IgD-negative memory B cell (primary cell): ENCODE results near the gene XRCC3. TPM values are rescaled to one million over a fixed set of nuclear protein-coding genes. Genes with fewer than 3 reads are reported as not detected.
"Not testable (repeated sequence)": the region's sequence is repeated elsewhere in the genome, so short reads cannot be mapped to it uniquely, and the experiment has no call there.

Experiments
- H3K27ac Mint-ChIP-seq, 3 donors: one replicate each; pipeline ENCODE4 v1.8.0; 2020 to 2022; ENCODE audit warnings: mild to moderate bottlenecking in 3 of 3, mixed read lengths in 3 of 3, moderate library complexity in 1 of 3
- H3K27me3 Mint-ChIP-seq: one replicate; pipeline ENCODE4 v1.8.0; 2021; ENCODE audit warnings: mixed read lengths
- H3K36me3 Mint-ChIP-seq: one replicate; pipeline ENCODE4 v1.8.0; 2020; ENCODE audit warnings: mild to moderate bottlenecking, mixed read lengths
- H3K4me1 Mint-ChIP-seq, 3 donors: one replicate each; pipeline ENCODE4 v1.8.0; 2020 to 2022; ENCODE audit warnings: mixed read lengths in 3 of 3, mild to moderate bottlenecking in 1 of 3
- H3K4me3 Mint-ChIP-seq, 4 donors: one replicate each; pipeline ENCODE4 v1.8.0; 2020 to 2022; ENCODE audit warnings: mild to moderate bottlenecking in 4 of 4, mixed read lengths in 4 of 4, moderate library complexity in 3 of 4
- H3K9me3 Mint-ChIP-seq, 3 donors: one replicate each; pipeline ENCODE4 v1.8.0; 2020 to 2021; ENCODE audit warnings: mixed read lengths in 3 of 3, mild to moderate bottlenecking in 1 of 3
- polyA plus RNA-seq: library from polyadenylated mRNA; unstranded; fragments of 300-500 nt; fragmentation: Illumina TruSeq; gene quantifications from one replicate; pipeline ENCODE4 v1.2.3, GENCODE V29; 2021

The XRCC3 gene
- polyA plus RNA-seq, 1 donor from 2014 or later: 5.7 TPM

DNA sequence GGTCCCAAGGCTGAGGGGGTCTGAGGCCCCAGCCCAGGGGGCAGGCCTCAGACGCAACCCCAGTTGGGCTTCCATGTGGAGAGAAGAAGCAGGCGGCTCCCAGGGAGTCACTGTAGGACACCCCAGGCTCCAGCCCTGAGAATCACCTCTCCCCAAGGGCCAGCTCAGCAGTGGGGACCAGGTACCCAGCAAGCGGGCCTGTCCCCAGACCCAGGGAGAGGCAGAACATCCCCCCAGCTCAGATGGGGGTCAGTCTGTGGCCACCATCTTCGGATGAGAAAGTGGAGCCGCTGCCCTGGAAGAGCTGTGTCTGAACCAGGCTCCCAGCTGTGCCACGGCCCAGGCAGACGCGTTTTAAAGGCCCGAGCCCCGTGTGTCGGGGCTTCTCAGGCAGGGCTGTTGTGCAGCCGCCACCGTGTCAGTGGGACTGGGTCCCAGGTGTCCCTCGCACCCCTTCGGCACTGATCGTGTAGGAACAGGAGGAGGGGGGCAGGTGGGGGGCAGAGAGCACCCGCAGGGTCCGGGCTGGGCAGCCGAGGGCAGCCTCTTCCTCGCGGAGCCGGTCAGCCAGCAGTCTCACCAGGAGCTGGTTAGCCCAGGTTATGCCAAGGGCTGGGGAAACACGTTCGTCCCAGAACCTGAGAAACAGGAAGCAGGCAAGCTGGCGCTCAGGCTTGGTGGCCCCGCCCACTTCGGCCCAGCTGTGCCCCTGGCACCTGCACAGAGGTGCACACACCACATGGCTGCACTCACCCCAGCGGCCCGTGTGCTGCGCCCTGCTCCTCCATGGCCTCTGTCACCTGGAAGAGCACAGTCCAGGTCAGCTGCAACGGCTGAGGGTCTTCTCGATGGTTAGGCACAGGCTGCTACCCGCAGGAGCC lies 16.6 kb downstream of the XRCC3 start:
- Mint-ChIP-seq H3K36me3 (no peaks in the 10 kb centered on the region), H3K4me1 (peaks cover 22 to 33% (median 30%) of the 10 kb centered on the region in 3 donors), H3K27ac (peak overlapping the region in 1 of 3 donors; percentile 44)

GRCh38 chr14:103697603-103698379 lies 17.5 kb downstream of the XRCC3 start:
- Mint-ChIP-seq H3K4me1 (peaks cover 22 to 30% (median 29%) of the 10 kb centered on the region in 3 donors), H3K27me3 (no peaks in the 10 kb centered on the region), H3K27ac (peak overlapping the region in 1 of 3 donors; percentile 21), H3K36me3 (no peaks in the 10 kb centered on the region), H3K9me3 (no peaks in the 10 kb centered on the region), H3K4me3 (peak overlapping the region in 1 of 4 donors; percentile 5)

More for the DNA sequence above, 16.6 kb downstream of the XRCC3 start:
- Mint-ChIP-seq H3K27me3 (no peaks in the 10 kb centered on the region), H3K4me3 (peak overlapping the region in 2 of 4 donors; percentile 30 to 57), H3K9me3 (no peaks in the 10 kb centered on the region)

GRCh38 chr14:103697206-103697602 lies 18.0 kb downstream of the XRCC3 start:
- no peaks in the 10 kb centered on the region for H3K36me3 Mint-ChIP-seq
- H3K4me3 Mint-ChIP-seq: peak overlapping the region in 1 of 4 donors; percentile 5
- no peaks in the 10 kb centered on the region for H3K9me3 Mint-ChIP-seq
- H3K4me1 Mint-ChIP-seq: peaks cover 23 to 33% (median 27%) of the 10 kb centered on the region in 3 donors
- H3K27ac Mint-ChIP-seq: peak overlapping the region in 1 of 3 donors; percentile 21
- no peaks in the 10 kb centered on the region for H3K27me3 Mint-ChIP-seq

DNA sequence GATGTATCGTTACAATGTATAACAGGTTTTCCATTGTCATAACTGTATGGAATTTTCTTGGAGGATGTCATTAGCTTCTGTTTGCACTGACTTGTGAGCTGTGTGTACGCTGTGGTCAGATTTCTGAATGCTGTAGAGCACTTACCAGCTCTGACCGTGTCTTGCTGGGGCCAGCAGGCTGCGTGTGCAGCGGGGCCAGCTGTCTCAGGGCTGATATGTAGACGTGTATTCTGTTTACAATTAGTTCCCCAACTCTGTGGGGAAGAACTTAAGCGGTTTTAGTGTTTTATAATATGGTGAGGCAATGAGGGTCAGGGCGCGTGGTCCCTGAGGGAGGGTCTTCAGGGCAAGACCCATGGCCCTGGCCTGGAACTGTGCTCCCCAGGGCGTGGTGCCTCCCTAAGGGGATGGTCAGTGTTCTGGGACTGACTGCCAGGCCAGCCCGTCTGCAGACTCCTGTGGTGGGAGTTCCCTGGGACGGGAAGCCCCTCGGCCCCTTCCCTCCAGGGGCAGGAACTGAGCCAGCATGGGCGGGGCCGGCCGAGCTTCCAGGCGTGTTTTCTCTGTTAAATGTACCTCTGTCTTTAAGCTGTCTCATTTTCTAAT lies 18.7 kb downstream of the XRCC3 start:
- H3K27ac Mint-ChIP-seq: peak overlapping the region; percentile 21 to 90 (median 23)
- peak overlapping the region in 2 of 4 donors; percentile 65 to 78 for H3K4me3 Mint-ChIP-seq
- H3K9me3 Mint-ChIP-seq: no peaks in the 10 kb centered on the region
- peaks cover 24 to 36% (median 27%) of the 10 kb centered on the region in 3 donors for H3K4me1 Mint-ChIP-seq
- H3K36me3 Mint-ChIP-seq: no peaks in the 10 kb centered on the region
- no peaks in the 10 kb centered on the region for H3K27me3 Mint-ChIP-seq

GRCh38 chr14:103696070-103696402 lies 19.2 kb downstream of the XRCC3 start:
- H3K27ac Mint-ChIP-seq: peak overlapping the region in 2 of 3 donors; percentile 21 to 90
- H3K27me3 Mint-ChIP-seq: no peaks in the 10 kb centered on the region
- H3K4me1 Mint-ChIP-seq: peaks cover 25 to 34% (median 28%) of the 10 kb centered on the region in 3 donors
- H3K4me3 Mint-ChIP-seq: peak overlapping the region in 2 of 4 donors; percentile 65 to 78
- no peaks in the 10 kb centered on the region for H3K9me3 Mint-ChIP-seq
- H3K36me3 Mint-ChIP-seq: no peaks in the 10 kb centered on the region

DNA sequence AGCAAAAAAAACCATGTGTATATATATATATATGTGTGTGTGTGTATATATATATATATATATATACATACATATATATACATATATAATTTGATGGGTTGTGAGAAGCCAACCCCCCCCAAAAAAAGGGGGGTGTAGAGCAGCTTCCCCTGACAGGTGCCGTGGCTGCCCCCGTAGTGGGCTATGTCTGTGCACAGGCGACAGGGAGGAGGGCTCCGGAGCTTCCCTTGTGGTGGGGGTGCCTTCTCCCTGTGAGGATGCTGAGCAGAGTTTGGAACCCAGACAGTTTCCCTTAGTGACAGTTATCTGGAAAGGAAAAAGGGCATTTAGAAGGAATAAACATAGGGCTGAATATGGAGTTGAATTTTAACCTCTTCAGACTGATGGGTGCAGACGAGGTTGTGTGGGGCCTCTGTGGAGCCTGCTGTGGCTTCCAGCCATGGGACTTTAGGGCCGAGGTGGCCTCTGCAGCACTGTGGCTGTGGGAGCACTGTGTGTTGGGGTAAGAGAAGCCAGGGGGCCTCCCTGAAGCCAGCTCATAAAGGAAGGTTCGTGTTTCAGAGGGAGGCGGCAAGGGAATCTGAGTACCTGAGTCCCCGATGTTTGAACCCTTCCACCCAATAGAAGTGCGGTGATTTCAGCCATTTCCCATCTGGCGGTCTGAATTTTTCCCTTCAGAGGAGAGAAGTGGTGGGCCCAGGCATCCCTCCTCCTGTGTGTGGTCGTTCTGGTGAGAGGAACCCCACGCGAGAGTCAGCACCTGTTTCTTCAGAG lies 19.8 kb downstream of the XRCC3 start:
- Mint-ChIP-seq H3K9me3 (no peaks in the 10 kb centered on the region), H3K36me3 (no peaks in the 10 kb centered on the region), H3K4me3 (peak overlapping the region in 2 of 4 donors; percentile 65 to 78), H3K27ac (peak overlapping the region in 2 of 3 donors; percentile 21 to 90), H3K4me1 (peaks cover 25 to 37% (median 32%) of the 10 kb centered on the region in 3 donors), H3K27me3 (no peaks in the 10 kb centered on the region)

GRCh38 chr14:103694572-103695026 lies 20.7 kb downstream of the XRCC3 start:
- H3K4me1 Mint-ChIP-seq: peaks cover 31 to 43% (median 38%) of the 10 kb centered on the region in 3 donors
- H3K36me3 Mint-ChIP-seq: no peaks in the 10 kb centered on the region
- no peak overlapping the region for H3K4me3 Mint-ChIP-seq
- H3K27me3 Mint-ChIP-seq: no peaks in the 10 kb centered on the region
- peak overlapping the region in 1 of 3 donors; percentile 21 for H3K27ac Mint-ChIP-seq
- no peaks in the 10 kb centered on the region for H3K9me3 Mint-ChIP-seq

DNA sequence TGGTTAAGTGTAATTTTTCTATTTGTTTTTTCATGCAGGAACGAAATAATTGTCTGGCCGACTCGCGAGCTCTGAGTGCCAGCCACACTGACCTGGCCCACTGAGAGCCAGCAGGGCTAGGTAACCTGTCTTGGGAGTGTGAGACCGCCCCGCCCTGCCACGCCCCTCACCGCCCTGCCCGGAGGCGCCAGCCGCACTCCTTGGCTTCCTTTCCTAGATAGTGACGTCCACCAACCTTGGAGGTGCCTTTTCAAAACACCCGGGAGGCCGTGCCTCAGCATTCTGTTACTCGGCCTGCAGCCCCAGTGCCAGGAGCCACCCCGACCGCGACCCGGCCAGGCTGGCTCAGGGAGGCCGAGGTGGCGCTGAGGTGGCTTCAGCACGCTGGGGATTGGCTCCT lies 21.7 kb downstream of the XRCC3 start:
- H3K9me3 Mint-ChIP-seq: no peaks in the 10 kb centered on the region
- H3K27me3 Mint-ChIP-seq: no peaks in the 10 kb centered on the region
- peak overlapping the region in 1 of 4 donors; percentile 17 for H3K4me3 Mint-ChIP-seq
- H3K36me3 Mint-ChIP-seq: no peaks in the 10 kb centered on the region
- peaks cover 38 to 46% (median 44%) of the 10 kb centered on the region in 3 donors for H3K4me1 Mint-ChIP-seq
- peak overlapping the region in 1 of 3 donors; percentile 69 for H3K27ac Mint-ChIP-seq

GRCh38 chr14:103692871-103693270 lies 22.4 kb downstream of the XRCC3 start:
- peaks cover 40 to 46% (median 43%) of the 10 kb centered on the region in 3 donors for H3K4me1 Mint-ChIP-seq
- H3K36me3 Mint-ChIP-seq: no peaks in the 10 kb centered on the region
- H3K4me3 Mint-ChIP-seq: no peak overlapping the region
- no peaks in the 10 kb centered on the region for H3K9me3 Mint-ChIP-seq
- H3K27me3 Mint-ChIP-seq: no peaks in the 10 kb centered on the region
- peak overlapping the region; percentile 42 to 88 (median 69) for H3K27ac Mint-ChIP-seq

DNA sequence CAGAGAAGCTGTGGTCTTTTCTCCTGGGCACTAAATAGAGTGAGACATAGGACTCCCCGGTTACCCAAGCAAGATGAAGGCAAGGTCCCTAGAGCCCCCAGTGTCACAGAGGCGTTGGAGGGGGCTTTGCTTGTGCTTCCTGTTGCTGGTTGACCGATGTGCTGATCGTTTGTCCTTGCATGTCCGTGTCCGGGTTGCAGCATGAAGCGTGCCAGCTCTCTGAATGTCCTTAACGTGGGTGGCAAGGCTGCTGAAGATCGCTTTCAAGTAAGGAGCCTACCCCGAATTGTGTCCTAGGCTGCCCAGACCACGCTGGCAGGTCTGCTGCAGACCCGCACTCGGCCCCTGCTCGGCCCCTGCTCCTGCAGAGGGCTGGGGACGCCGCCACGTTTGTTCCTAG lies 23.1 kb downstream of the XRCC3 start:
- Mint-ChIP-seq H3K27me3 (no peaks in the 10 kb centered on the region), H3K4me1 (peaks cover 38 to 43% (median 40%) of the 10 kb centered on the region in 3 donors), H3K4me3 (peak overlapping the region in 3 of 4 donors; percentile 75 to 95 (median 88)), H3K27ac (peak overlapping the region; percentile 88 to 93 (median 89)), H3K9me3 (no peaks in the 10 kb centered on the region), H3K36me3 (peaks cover under 1% of the 10 kb centered on the region)

DNA sequence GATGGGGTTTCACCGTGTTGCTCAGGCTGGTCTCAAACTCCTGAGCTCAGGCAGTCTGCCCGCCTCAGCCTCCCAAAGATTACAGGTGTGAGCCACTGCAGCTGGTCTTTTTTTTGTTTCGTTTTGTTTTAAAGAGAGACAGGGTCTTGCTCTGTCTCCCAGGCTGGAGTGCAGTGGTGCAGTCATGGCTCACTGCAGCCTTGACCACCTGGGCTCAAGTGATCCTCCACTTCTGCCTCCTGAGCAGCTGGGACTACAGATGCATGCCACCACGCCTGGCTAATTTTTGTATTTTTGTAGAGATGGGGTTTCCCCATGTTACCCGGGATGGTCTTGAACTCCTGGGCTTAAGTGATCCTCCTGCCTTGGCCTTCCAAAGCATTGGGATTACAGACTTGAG lies 23.6 kb downstream of the XRCC3 start:
- Mint-ChIP-seq H3K4me3 (peak overlapping the region; percentile 46 to 95 (median 82)), H3K27ac (peak overlapping the region; percentile 88 to 93 (median 89)), H3K4me1 (peaks cover 33 to 40% (median 36%) of the 10 kb centered on the region in 3 donors)
- not testable (repeated sequence) for H3K27me3 Mint-ChIP-seq, H3K9me3 Mint-ChIP-seq, H3K36me3 Mint-ChIP-seq

DNA sequence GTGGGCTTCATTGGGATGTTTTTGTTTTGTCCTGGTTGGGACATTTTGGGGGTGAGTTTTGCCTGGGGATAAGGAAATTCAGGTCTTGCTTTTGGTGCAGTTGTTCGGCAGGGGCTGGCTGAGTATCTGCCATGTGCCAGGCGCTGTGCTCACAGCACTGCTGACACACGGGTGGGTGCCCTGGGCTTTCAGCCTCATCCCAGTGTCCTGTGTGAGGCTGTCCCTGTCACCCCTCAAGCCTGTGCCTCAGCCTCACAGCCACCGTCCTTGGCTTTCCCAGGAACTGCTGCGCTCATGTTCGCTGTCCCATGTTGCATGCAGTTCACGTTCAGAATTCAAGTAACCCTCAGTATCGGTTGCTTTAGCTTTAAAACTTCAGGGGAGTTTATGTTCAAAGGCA lies 24.9 kb downstream of the XRCC3 start:
- Mint-ChIP-seq H3K4me1 (peaks cover 26 to 28% (median 27%) of the 10 kb centered on the region in 3 donors), H3K4me3 (peak overlapping the region in 3 of 4 donors; percentile 72 to 95 (median 95)), H3K36me3 (peaks cover 2% of the 10 kb centered on the region), H3K9me3 (no peaks in the 10 kb centered on the region), H3K27me3 (no peaks in the 10 kb centered on the region), H3K27ac (peak overlapping the region in 2 of 3 donors; percentile 86 to 93)

DNA sequence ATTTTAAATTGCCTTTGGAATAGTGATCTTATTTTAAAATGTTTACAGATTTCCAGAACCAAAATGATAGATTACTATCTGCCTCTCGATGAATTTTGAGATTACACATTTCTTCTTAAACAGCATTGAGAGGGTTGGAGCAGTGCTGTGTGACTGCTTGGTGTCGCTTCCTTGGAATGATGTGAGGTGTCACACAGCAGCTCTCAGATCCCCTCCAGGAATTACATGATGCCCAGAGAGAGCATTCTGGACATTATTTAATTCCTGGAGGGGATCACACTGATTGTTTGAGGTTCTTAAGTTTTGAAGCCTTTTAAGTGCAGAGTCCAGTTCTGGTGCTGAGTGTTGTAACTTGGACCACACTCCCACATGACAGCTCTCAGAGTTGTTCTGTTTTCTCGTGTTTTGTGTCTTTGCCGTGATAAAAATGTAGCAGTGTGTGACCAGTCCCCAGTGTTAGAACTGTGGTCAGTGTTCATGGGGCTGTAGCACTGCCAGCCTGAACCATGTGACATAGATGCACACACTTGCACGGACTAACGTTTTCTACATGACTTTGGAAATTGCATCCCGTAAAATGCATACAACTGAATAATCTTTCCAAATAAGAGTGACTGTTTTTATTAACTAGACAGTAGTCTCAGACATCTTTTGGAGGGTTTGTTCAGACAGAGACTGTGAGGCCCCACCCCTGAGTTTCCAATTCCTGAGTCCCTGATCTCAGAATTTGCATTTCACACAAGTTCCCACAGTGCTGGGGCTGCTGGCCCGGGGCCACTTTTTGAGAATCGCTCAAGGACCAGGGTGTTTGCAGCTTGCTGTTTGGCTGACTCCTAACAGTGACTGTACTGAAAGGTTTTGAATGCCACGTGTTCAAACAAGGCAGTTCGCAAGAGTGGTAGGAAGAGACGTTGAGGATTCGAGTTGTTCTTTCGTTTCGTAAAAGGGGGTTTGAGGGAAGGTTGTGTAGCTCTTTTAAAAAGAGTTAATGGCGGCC lies 26.0 kb downstream of the XRCC3 start:
- no peaks in the 10 kb centered on the region for H3K9me3 Mint-ChIP-seq
- H3K27ac Mint-ChIP-seq: peak overlapping the region; percentile 86 to 95 (median 86)
- H3K4me3 Mint-ChIP-seq: peak overlapping the region in 3 of 4 donors; percentile 83 to 95 (median 95)
- no peaks in the 10 kb centered on the region for H3K27me3 Mint-ChIP-seq
- H3K4me1 Mint-ChIP-seq: peaks cover 26 to 28% (median 26%) of the 10 kb centered on the region in 3 donors
- peaks cover 2% of the 10 kb centered on the region for H3K36me3 Mint-ChIP-seq
